Left lung (tissue), 10 donors: ENCODE results near the gene INO80. TPM values are rescaled to one million over a fixed set of nuclear protein-coding genes. Genes with fewer than 3 reads are reported as not detected.

Experiments
- ATAC-seq: fragments of 200-7000 bp; cut with Tn5 transposase; one replicate; pipeline ENCODE4 v1.9.1; 2020; ENCODE audit warnings: moderate library complexity
- DNase-seq, 4 donors: peaks; one replicate each; pipeline ENCODE4 v3.0.0-alpha.2; 2013 to 2020
- H3K27ac ChIP-seq, 2 donors: fragments of 200-600 bp; sonication (generic) in 1 of 2; one replicate each; pipeline versions ENCODE4 v1.5.0 to v1.8.0; 2020 to 2021
- H3K27me3 ChIP-seq, 2 donors: fragments of 200-600 bp; sonication (generic) in 1 of 2; one replicate each; pipeline versions ENCODE4 v1.5.0 to v1.8.0; 2020 to 2021
- H3K36me3 ChIP-seq, 2 donors: fragments of 200-600 bp; sonication (generic) in 1 of 2; one replicate each; pipeline versions ENCODE4 v1.5.0 to v1.8.0; 2020 to 2021
- H3K4me1 ChIP-seq, 2 donors: fragments of 200-600 bp; one replicate each; pipeline ENCODE4 v1.8.0; 2021
- H3K4me3 ChIP-seq, 2 donors: fragments of 200-600 bp; sonication (generic) in 1 of 2; one replicate each; pipeline versions ENCODE4 v1.5.0 to v1.8.0; 2020 to 2021; ENCODE audit warnings: mild to moderate bottlenecking in 1 of 2
- H3K9me3 ChIP-seq, 2 donors: fragments of 200-600 bp; sonication (generic) in 1 of 2; one replicate each; pipeline versions ENCODE4 v1.5.0 to v1.8.0; 2020 to 2021
- CTCF ChIP-seq, 2 donors: fragments of 200-600 bp; sonication (generic) in 1 of 2; IDR thresholded peaks; one replicate each; pipeline versions ENCODE4 v1.5.0 to v1.8.0; 2021; ENCODE audit warnings: antibody characterized with exemption in 2 of 2
- intact Hi-C, 2 donors: fragments of 100-400 bp; cut with DNase I; formaldehyde crosslinking; loops; one replicate each; pipeline versions ENCODE4 v1.11.2 to v1.14.2; 2022
- polyA plus RNA-seq, 6 donors: library from polyadenylated mRNA; unstranded; fragments of 120-200 nt; gene quantifications; one replicate each; pipeline ENCODE4 v1.2.1, GENCODE V29; 2013; ENCODE audit not compliant: insufficient read length in 6 of 6
- total RNA-seq, 2 donors: library from RNA; stranded (reverse); fragmentation: NEBNext Ultra II Directional; extraction: Animal tissue kit (Norgen Biotek cat#: 25700); gene quantifications; one replicate each; pipeline ENCODE4 v1.2.1, GENCODE V29; 2021
- donor health status: DM: no; HTN: yes; CAD: no.
- donor health status: DM: no; HTN: no; CAD: no.

INO80 gene
- total and polyA plus RNA-seq, 8 donors, result 20.1 to 31.0 (median 26.0) TPM

GRCh38 chr15:41125931-41126642 lies 10.0 kb upstream of the INO80 start:
- Histone ChIP-seq H3K36me3 (no peaks in the 10 kb centered on the region), H3K27me3 (no peaks in the 10 kb centered on the region), H3K4me1 (no peaks in the 10 kb centered on the region), H3K4me3 (no peak overlapping the region), H3K27ac (no peak overlapping the region), H3K9me3 (no peaks in the 10 kb centered on the region)
- DNase-seq (no peak), ATAC-seq (no peak)
- TF ChIP-seq CTCF (IDR thresholded peaks at IDR 0.05), result no peak
- intact Hi-C loops, result no loop called here

- ATAC-seq, result no peak
- Histone ChIP-seq H3K4me1 (no peaks in the 10 kb centered on the region), H3K27ac (no peak overlapping the region), H3K27me3 (no peaks in the 10 kb centered on the region), H3K9me3 (no peaks in the 10 kb centered on the region), H3K4me3 (no peak overlapping the region), H3K36me3 (no peaks in the 10 kb centered on the region)
- intact Hi-C loops, result no loop called here
- DNase-seq, result no peak
- no peak for TF ChIP-seq CTCF (IDR thresholded peaks at IDR 0.05)
These were observed 9.1 kb upstream of the INO80 start for GRCh38 chr15:41125063-41125669.

- Histone ChIP-seq H3K4me1 (no peaks in the 10 kb centered on the region), H3K4me3 (no peak overlapping the region), H3K36me3 (no peaks in the 10 kb centered on the region), H3K27me3 (no peaks in the 10 kb centered on the region), H3K9me3 (no peaks in the 10 kb centered on the region), H3K27ac (no peak overlapping the region)
- intact Hi-C loops, result no loop called here
- TF ChIP-seq CTCF (IDR thresholded peaks at IDR 0.05), result no peak
- DNase-seq (no peak), ATAC-seq (no peak)
These were observed 8.0 kb upstream of the INO80 start for GRCh38 chr15:41124058-41124457.

GRCh38 chr15:41122849-41123248 lies 6.8 kb upstream of the INO80 start:
- DNase-seq, result no peak
- H3K9me3 ChIP-seq, result no peaks in the 10 kb centered on the region
- H3K27ac ChIP-seq, result no peak overlapping the region
- no peak for TF ChIP-seq CTCF (IDR thresholded peaks at IDR 0.05)
- H3K4me1 ChIP-seq, result no peaks in the 10 kb centered on the region
- ATAC-seq, result no peak
- H3K36me3 ChIP-seq, result no peaks in the 10 kb centered on the region
- H3K27me3 ChIP-seq, result no peaks in the 10 kb centered on the region
- no peak overlapping the region for H3K4me3 ChIP-seq
- intact Hi-C loops, result no loop called here

- ATAC-seq (no peak), DNase-seq (no peak)
- H3K27me3 ChIP-seq, result no peaks in the 10 kb centered on the region
- H3K9me3 ChIP-seq, result no peaks in the 10 kb centered on the region
- no peak for TF ChIP-seq CTCF (IDR thresholded peaks at IDR 0.05)
- H3K27ac ChIP-seq, result no peak overlapping the region
- no peak overlapping the region for H3K4me3 ChIP-seq
- intact Hi-C loops, result no loop called here
- peaks cover 2 to 5% of the 10 kb centered on the region in 2 donors for H3K4me1 ChIP-seq
- no peaks in the 10 kb centered on the region for H3K36me3 ChIP-seq
These were observed 5.9 kb upstream of the INO80 start for GRCh38 chr15:41121951-41122350.
